ENCODE data around the gene ELAVL1. TPM values are rescaled to one million over a fixed set of nuclear protein-coding genes. Genes with fewer than 3 reads are reported as not detected.

ELAVL1 gene
- total and polyA plus RNA-seq, 9 of the 15 experiments (the other 6 are each of a cell fraction or from before 2014, with no cell fraction given) = 4.3 to 172 (median 69.2) TPM

DNA sequence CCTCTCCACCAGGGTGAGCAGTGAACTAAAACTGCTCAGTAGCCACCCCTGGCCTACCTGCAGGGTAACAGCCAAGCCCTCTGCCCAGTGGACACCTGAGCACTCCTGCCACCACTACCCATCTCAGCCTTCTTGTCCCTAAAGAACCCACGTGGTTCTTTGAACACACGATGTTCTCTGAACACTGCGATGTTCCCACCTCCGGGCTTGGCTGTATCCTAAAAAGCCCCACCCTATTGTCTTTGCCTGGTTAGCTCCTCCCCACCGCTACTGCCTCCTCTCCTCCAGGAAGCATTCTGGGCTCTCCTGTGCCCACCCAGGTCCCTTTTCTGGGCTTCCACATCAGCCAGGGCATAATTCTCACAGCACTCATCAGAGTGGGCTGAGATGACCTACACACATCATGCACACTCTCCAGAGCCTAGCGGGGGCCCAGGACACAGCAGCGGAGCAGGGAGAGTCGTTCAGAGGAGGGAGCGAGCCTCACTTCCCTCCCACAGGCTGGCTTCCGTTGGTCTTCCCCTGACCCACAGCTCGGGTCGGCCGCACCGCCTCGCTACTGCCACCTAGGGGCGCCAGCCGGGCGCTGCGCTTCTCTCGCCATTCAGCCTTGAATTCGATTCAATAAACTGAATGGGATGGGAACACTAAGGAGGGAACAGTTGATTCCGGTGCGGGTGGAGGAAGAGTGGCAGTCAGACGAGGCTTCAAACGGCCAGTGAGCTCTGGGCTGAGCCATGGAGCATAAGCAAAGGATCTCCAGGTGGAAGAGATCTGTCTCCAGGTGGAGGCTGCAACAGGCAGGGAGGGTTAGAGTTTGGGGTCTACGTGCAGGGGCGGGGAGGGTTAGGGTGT, 3.2 kb downstream of the ELAVL1 start (continued):
- TF ChIP-seq MGA (IDR thresholded peaks at IDR 0.05) (no peak), GTF2A2 (tag; IDR thresholded peaks at IDR 0.05) (no peak), SNAPC5 (CRISPR knock-in tag; IDR thresholded peaks at IDR 0.05) (no peak), SRSF9 (IDR thresholded peaks at IDR 0.05; ENCODE audit: borderline replicate concordance, low read depth, low read length) (no peak), TRIM28 (IDR thresholded peaks at IDR 0.05) (no peak), ZNF511 (CRISPR knock-in tag; IDR thresholded peaks at IDR 0.05) (0 out of 2 replicates have a peak, but pooled peaks have one; percentile 4), NFE2L1 (tag; IDR thresholded peaks at IDR 0.05; ENCODE audit: borderline replicate concordance, low read depth) (no peak), ZNF277 (CRISPR knock-in tag; IDR thresholded peaks at IDR 0.05; ENCODE audit: borderline replicate concordance) (no peak), ZNF583 (CRISPR knock-in tag; IDR thresholded peaks at IDR 0.05) (no peak)
- TF ChIP-seq, protein P1, sequence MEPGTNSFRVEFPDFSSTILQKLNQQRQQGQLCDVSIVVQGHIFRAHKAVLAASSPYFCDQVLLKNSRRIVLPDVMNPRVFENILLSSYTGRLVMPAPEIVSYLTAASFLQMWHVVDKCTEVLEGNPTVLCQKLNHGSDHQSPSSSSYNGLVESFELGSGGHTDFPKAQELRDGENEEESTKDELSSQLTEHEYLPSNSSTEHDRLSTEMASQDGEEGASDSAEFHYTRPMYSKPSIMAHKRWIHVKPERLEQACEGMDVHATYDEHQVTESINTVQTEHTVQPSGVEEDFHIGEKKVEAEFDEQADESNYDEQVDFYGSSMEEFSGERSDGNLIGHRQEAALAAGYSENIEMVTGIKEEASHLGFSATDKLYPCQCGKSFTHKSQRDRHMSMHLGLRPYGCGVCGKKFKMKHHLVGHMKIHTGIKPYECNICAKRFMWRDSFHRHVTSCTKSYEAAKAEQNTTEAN (CRISPR knock-in tag; IDR thresholded peaks at IDR 0.05) = no peak
